WTC11 (cell line): ENCODE results near the gene TMEM119. TPM values are rescaled to one million over a fixed set of nuclear protein-coding genes. Genes with fewer than 3 reads are reported as not detected.
"Not testable (repeated sequence)": the region's sequence is repeated elsewhere in the genome, so short reads cannot be mapped to it uniquely, and the experiment has no call there.

Experiments used
- ATAC-seq: fragments of 200-7000 bp; cut with Tn5 transposase; 2 replicates; pipeline ENCODE4 v1.10.0; 2021; ENCODE audit warnings: mild to moderate bottlenecking, moderate library complexity
- CTCF ChIA-PET: fragments of 300-600 bp; sonication (Branson Sonifier 250); formaldehyde crosslinking; loops from one replicate; lab custom pipeline; 2021; ENCODE audit warnings: antibody characterized with exemption; lab: Charles Lee
- POLR2A ChIA-PET: fragments of 350-600 bp; sonication (Branson Sonifier 250); formaldehyde crosslinking; loops from one replicate; lab custom pipeline; 2021; ENCODE audit warnings: antibody characterized with exemption; lab: Charles Lee
- DNase-seq: peaks from one replicate; pipeline ENCODE4 v3.0.0; 2021; ENCODE audit warnings: low spot score
- H3K27ac Mint-ChIP-seq: 2 replicates; pipeline ENCODE4 v1.8.0; 2021; ENCODE audit warnings: mixed read lengths
- H3K27me3 Mint-ChIP-seq: 2 replicates; pipeline ENCODE4 v1.8.0; 2021; ENCODE audit warnings: low read depth, mild to moderate bottlenecking, moderate library complexity, mixed read lengths
- H3K36me3 Mint-ChIP-seq: 2 replicates; pipeline ENCODE4 v1.8.0; 2021; ENCODE audit warnings: mixed read lengths
- H3K4me1 Mint-ChIP-seq: 2 replicates; pipeline ENCODE4 v1.8.0; 2022; ENCODE audit warnings: mixed read lengths
- H3K4me3 Mint-ChIP-seq: 2 replicates; pipeline ENCODE4 v1.8.0; 2021; ENCODE audit warnings: mild to moderate bottlenecking, moderate library complexity, mixed read lengths
- H3K9me3 Mint-ChIP-seq: 2 replicates; pipeline ENCODE4 v1.8.0; 2021; ENCODE audit warnings: mixed read lengths
- AR ChIP-seq: fragments of 250-450 bp; sonication (Bioruptor Pico); IDR thresholded peaks from 2 replicates; pipeline ENCODE4 v1.9.0; 2021; ENCODE audit warnings: mild to moderate bottlenecking
- ATF6 ChIP-seq: sonication (generic); formaldehyde crosslinking; IDR thresholded peaks from 2 replicates; pipeline ENCODE4 v1.8.1; 2023; ENCODE audit warnings: mild to moderate bottlenecking, missing genetic modification reagents
- CREM ChIP-seq: sonication (generic); formaldehyde crosslinking; IDR thresholded peaks from 2 replicates; pipeline ENCODE4 v1.8.1; 2022; ENCODE audit warnings: mild to moderate bottlenecking, missing genetic modification reagents, moderate library complexity
- FOXK1 ChIP-seq: sonication (generic); formaldehyde crosslinking; IDR thresholded peaks from 2 replicates; pipeline ENCODE4 v1.8.0; 2022; ENCODE audit warnings: mild to moderate bottlenecking, moderate library complexity, missing genetic modification reagents
- FOXP4 ChIP-seq: sonication (generic); formaldehyde crosslinking; IDR thresholded peaks from 2 replicates; pipeline ENCODE4 v1.8.0; 2022; ENCODE audit warnings: mild to moderate bottlenecking, missing genetic modification reagents
- GABPB1 ChIP-seq: sonication (generic); formaldehyde crosslinking; IDR thresholded peaks from 2 replicates; pipeline ENCODE4 v1.8.1; 2023; ENCODE audit warnings: mild to moderate bottlenecking, missing genetic modification reagents
- GTF2I ChIP-seq: fragments of 250-450 bp; sonication (Bioruptor Pico); conservative IDR thresholded peaks from 2 replicates; pipeline ENCODE4 v1.4.0; 2021; ENCODE audit warnings: mild to moderate bottlenecking
- JAZF1 ChIP-seq: fragments of 250-450 bp; sonication (Bioruptor Pico); IDR thresholded peaks from 2 replicates; pipeline ENCODE4 v1.9.0; 2021; ENCODE audit warnings: moderate library complexity, mild to moderate bottlenecking, inconsistent platforms
- NFATC4 ChIP-seq: fragments of 250-450 bp; sonication (Bioruptor Pico); IDR thresholded peaks from 2 replicates; pipeline ENCODE4 v1.9.0; 2021; ENCODE audit warnings: mild to moderate bottlenecking
- NFE2L1 ChIP-seq: sonication (generic); formaldehyde crosslinking; IDR thresholded peaks from 2 replicates; pipeline ENCODE4 v1.8.1; 2023; ENCODE audit warnings: missing genetic modification reagents
- NR3C1 ChIP-seq: sonication (generic); formaldehyde crosslinking; conservative IDR thresholded peaks from 2 replicates; pipeline ENCODE4 v1.8.1; 2023; ENCODE audit warnings: low read depth, mild to moderate bottlenecking, missing genetic modification reagents
- SMAD3 ChIP-seq: sonication (generic); formaldehyde crosslinking; IDR thresholded peaks from 2 replicates; pipeline ENCODE4 v1.8.0; 2022; ENCODE audit warnings: missing genetic modification reagents, mild to moderate bottlenecking, borderline replicate concordance
- SMAD4 ChIP-seq: sonication (generic); formaldehyde crosslinking; IDR thresholded peaks from 2 replicates; pipeline ENCODE4 v1.8.0; 2022; ENCODE audit warnings: mild to moderate bottlenecking, missing genetic modification reagents
- USF2 ChIP-seq: sonication (generic); formaldehyde crosslinking; IDR thresholded peaks from 2 replicates; pipeline ENCODE4 v1.8.1; 2023; ENCODE audit warnings: mild to moderate bottlenecking, missing genetic modification reagents, moderate library complexity
- ZBTB21 ChIP-seq: sonication (generic); formaldehyde crosslinking; IDR thresholded peaks from 2 replicates; pipeline ENCODE4 v1.8.1; 2023; ENCODE audit warnings: mild to moderate bottlenecking, missing genetic modification reagents, borderline replicate concordance
- ZNF532 ChIP-seq: fragments of 250-450 bp; sonication (Bioruptor Pico); IDR thresholded peaks from 2 replicates; pipeline ENCODE4 v1.9.0; 2021; ENCODE audit warnings: mild to moderate bottlenecking, borderline replicate concordance
- ZSCAN18 ChIP-seq: fragments of 250-450 bp; sonication (Bioruptor Pico); IDR thresholded peaks from 2 replicates; pipeline ENCODE4 v2.1.2; 2022; ENCODE audit warnings: mild to moderate bottlenecking, moderate library complexity
- total RNA-seq: library from RNA; stranded (reverse); gene quantifications from 3 replicates; pipeline ENCODE4 v1.2.3, GENCODE V29; 2021

TMEM119 gene
- total RNA-seq, 1 experiment from 2014 or later = 0.20 TPM

- TF ChIP-seq ATF6 (CRISPR knock-in tag) (no peak), SMAD4 (CRISPR knock-in tag) (no peak), FOXP4 (CRISPR knock-in tag) (no peak), NFE2L1 (no peak), FOXK1 (CRISPR knock-in tag) (no peak), CREM (CRISPR knock-in tag) (no peak), ZSCAN18 (CRISPR knock-in tag) (no peak)
- TF ChIP-seq, all 79 proteins: peak for 0
These were observed 35.8 kb upstream of the TMEM119 start, which contains the start of gene SELPLG (continued) for GRCh38 chr12:108633534-108634248.

GRCh38 chr12:108633081-108633533 is 35.2 kb upstream of the TMEM119 start:
- ATAC-seq = no peak
- Mint-ChIP-seq H3K9me3 (no peaks in the 10 kb centered on the region), H3K27me3 (no peaks in the 10 kb centered on the region), H3K27ac (no peak overlapping the region), H3K36me3 (no peaks in the 10 kb centered on the region), H3K4me3 (no peak overlapping the region), H3K4me1 (peaks cover 46% of the 10 kb centered on the region)
- TF ChIP-seq GTF2I (CRISPR knock-in tag) = no peak
- no peak for TF ChIP-seq JAZF1 (CRISPR knock-in tag)
- TF ChIP-seq NR3C1 = no peak
- no peak for TF ChIP-seq ZNF532 (CRISPR knock-in tag)
- no peak for TF ChIP-seq GABPB1 (CRISPR knock-in tag)
- TF ChIP-seq USF2 (CRISPR knock-in tag) = no peak
- no peak for TF ChIP-seq ZBTB21 (CRISPR knock-in tag)
- no peak for TF ChIP-seq NFATC4 (CRISPR knock-in tag)
- TF ChIP-seq AR (CRISPR knock-in tag) = no peak
- no peak for TF ChIP-seq SMAD3 (CRISPR knock-in tag)
- no peak for TF ChIP-seq FOXK1 (CRISPR knock-in tag)
- no peak for DNase-seq
- CTCF ChIA-PET = interaction anchor here (0.7 to 1.8 kb wide), 2 partner anchors 15 to 32 kb away, joined by 4 to 5 read pairs; no protein-coding TSS in a partner anchor
- POLR2A ChIA-PET = interaction anchor here (0.6 kb wide), 1 partner anchor 71 kb away, joined by 4 read pairs; the partner anchor contains the start of gene ISCU

GRCh38 chr12:108631261-108631660 is 33.4 kb upstream of the TMEM119 start:
- CTCF ChIA-PET = interaction anchor here (1.0 kb wide), 1 partner anchor 19 kb away, joined by 3 read pairs; no protein-coding TSS in a partner anchor
- H3K9me3 Mint-ChIP-seq, H3K4me3 Mint-ChIP-seq, POLR2A ChIA-PET, H3K27ac Mint-ChIP-seq, ATAC-seq, H3K36me3 Mint-ChIP-seq, H3K27me3 Mint-ChIP-seq, DNase-seq: not testable (repeated sequence)
- peaks cover 32% of the 10 kb centered on the region for H3K4me1 Mint-ChIP-seq
